ENCODE measurements around the gene NSFL1C. TPM values are rescaled to one million over a fixed set of nuclear protein-coding genes. Genes with fewer than 3 reads are reported as not detected.
A peak's percentile ranks its signal among the peaks of the same experiment; 100 is the strongest.
"Not testable (repeated sequence)": the region's sequence is repeated elsewhere in the genome, so short reads cannot be mapped to it uniquely, and the experiment has no call there.

The NSFL1C gene
- polyA plus RNA-seq, 10 donors: 60.6 to 77.7 (median 65.6) TPM

DNA sequence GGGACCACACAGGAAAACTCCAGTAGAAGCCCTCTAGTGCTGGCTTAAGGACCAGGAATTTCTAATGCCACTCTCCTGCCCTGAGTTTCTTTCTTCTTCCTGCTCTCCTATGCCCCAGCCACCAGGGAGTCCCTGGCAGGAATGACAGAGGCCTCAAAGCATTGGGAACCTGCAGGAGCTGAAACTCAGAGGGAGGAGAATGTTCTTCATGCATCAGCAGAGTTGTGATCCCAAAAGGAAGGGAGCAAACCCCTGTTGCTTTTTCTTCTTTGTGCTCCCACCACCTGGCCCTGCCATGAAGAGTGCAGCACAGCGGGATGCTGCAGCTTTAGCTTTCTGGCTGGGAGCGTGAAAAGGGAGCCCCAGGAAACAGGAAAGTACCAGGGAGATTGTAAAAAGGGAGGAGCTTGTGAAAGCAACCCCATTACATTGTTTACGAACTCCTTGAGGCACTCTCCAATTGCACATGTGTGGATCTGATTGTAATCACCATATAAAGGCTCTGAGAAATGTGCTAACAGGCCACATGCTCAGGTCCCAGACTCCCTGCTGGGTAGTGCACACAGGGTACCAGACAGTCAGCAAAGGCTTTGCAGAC is 39.1 kb downstream of the NSFL1C start:
- DNase-seq: no peak

DNA sequence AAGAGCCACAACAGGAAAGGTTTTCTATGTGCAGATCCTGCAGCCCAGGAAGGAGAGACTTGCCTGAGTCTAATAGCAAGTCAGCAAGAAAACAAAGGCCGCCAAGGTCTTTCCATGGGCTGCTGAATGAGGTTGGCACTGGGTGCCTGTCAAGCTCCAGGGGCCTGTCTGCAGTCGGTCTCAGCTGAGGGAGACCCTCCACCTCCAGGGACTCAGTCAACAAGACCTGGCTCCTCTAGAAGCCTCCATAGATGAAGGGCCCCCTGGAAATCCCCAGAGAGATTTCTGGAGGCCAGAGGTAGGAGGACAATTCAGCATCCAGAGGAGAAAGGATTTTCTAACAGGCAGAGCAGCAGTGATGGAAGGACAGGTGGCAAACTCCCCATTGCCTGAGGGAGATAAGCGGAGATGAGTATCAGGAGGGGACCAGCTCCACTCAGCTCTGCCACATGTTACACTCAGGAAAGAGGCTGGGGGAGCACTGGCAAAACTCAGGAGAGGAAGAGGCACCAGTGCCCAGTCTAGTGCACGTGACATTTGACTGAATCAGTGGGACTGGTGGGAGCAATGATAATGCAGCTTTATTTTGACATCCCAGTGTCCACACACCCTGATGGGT is 40.3 kb downstream of the NSFL1C start:
- DNase-seq: no peak

DNA sequence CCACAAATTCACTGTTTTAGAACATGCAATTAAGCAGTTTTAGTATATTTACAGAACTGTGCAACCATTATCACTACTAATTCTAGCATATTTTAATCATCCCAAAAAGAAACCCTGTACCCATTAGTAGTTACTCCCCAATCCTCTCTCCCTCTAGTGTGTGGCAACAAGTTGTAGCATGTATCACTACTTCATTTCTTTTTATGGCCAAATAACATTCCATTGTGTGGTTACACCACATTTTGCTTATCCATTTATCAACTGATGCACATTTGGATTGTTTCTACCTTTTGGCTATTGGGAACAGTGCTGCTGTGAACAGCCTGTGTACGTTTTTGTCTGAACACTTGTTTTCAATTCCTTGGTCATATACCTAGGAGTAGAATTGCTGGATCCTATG is 42.3 kb downstream of the NSFL1C start:
- no peak for DNase-seq

DNA sequence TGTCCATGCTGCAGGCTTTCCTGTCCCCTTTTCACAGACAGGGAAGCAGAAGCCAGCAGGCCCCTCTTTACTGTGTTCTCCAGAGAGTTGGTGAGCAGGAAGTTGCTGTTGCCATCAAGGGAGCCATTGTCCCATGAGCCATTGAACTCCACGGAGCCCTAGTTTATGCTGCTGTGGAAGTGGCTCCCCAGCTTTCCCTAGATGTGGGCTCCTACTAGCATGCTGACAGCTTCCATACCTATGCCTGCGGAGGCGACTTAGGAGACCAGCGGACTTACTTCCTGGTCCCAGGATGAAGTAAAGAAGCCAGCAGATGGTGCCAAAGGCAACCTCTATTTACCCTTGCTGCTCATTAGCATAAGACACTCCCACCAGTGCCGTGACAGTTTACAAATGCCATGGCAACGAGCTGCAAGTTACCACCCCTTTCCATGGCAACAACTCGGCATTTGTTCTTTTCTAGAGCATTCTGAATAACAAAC is 43.0 kb downstream of the NSFL1C start:
- DNase-seq: peak in 1 of 3 donors; percentile 42

- no peak for DNase-seq
Measured at GRCh38 chr20:1423206-1423605, 43.4 kb downstream of the NSFL1C start.

DNA sequence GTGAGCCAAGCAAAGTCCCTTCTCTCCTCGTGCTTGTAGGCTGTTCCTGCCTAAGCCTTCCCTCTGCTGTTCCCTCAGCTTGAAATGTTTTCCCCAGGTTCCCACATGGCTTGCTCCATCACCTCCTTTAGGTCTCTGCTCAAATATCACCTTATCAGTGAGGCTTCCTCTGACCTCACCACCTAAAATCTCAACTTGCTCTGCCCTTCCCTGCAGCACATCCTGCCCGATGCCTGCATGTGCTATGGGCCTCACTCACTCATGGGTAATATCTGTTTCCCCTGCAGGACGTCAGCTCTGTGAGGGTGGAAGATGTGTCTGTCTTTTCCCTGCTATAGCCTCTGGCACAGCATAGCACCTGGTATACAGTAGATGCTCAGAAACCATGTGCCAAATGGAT is 43.9 kb downstream of the NSFL1C start:
- no peak for DNase-seq

GRCh38 chr20:1420066-1420465 is 46.6 kb downstream of the NSFL1C start:
- no peak for DNase-seq

GRCh38 chr20:1418350-1418749 is 48.3 kb downstream of the NSFL1C start:
- DNase-seq: no peak

DNA sequence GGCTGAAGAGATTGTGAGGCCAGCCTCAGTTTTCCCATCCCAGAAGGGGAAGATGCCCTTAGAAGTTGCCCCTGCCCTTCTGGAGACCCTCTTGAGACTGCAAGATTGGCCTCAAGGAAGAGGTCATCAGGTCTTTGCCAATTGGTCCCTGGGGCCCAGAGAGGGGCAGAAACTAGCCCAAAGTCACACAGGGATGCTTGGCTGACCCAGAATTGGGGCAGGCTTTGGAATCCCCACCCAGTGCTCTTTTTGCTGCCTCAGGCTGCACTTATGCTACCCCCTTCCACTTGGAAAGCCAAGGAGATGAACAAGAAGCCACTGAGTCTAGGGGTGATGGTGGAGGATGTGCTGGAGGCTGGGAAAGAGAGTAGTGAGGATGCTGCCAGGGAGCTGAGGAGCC is 48.9 kb downstream of the NSFL1C start:
- no peak for DNase-seq

DNA sequence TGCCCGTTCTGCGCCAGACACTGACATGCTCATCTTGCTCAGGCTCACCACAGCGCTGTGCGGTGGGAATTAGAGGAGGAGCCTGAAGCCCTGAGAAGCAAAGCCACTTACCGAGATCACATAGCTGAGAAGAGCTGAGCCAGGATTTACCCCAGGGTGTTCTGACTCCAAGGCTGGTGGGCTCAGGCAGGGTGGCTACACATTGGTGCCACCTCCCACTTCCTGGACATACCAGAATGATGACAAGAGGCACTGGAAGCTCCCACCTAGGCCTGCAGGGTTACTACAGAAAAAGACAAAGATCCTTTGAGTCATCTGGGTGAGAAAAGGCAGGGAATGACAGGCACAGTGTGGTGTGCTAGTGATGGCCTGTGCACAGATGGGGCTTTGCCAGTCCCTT is 49.4 kb downstream of the NSFL1C start:
- DNase-seq: no peak

GRCh38 chr20:1415667-1416468 is 50.8 kb downstream of the NSFL1C start:
- peak in 1 of 3 donors; percentile 69 for DNase-seq

- no peak for DNase-seq
Measured at GRCh38 chr20:1414982-1415381, 51.7 kb downstream of the NSFL1C start.

- no peak for DNase-seq
Measured at GRCh38 chr20:1405801-1406200, 60.8 kb downstream of the NSFL1C start.

DNA sequence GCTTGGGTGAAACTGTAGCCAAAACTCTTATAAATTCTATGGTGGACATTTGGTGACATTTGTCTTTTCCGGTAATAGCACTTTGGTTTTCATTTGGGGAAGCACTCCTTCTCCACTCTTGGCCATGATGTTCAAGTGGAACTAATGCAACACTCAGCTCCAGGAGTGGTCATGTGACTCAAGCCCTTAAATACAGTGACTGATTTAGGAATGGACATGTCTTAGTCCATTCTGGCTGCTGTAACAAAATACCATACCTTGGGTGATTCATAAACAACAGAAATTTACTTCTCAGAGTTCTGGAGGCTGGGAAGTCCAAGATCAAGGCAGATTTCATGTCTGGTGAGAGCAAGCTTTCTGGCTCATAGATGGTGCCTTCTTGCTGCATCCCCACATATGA is 63.0 kb downstream of the NSFL1C start:
- no peak for DNase-seq

DNA sequence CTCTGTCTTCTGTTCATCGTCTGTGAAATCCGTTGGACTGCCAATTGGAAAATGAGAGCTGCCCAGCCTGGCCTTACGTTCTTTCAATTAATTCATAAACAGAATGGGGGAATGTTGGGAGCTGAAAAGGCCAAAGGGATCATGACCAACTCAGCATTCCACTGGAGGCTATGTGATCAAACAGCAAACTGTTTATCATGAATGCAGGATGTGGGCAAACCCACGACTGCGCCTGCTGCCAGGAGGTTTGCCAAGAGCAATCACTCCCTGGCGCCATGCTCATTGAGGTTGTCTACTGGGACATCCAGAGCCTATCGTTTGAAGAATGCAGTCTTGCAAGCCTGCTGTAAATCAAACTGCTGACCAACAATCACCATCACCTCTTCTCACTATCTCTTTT is 64.5 kb downstream of the NSFL1C start:
- no peak for DNase-seq

GRCh38 chr20:1401451-1401907 is 65.2 kb downstream of the NSFL1C start:
- no peak for DNase-seq

DNA sequence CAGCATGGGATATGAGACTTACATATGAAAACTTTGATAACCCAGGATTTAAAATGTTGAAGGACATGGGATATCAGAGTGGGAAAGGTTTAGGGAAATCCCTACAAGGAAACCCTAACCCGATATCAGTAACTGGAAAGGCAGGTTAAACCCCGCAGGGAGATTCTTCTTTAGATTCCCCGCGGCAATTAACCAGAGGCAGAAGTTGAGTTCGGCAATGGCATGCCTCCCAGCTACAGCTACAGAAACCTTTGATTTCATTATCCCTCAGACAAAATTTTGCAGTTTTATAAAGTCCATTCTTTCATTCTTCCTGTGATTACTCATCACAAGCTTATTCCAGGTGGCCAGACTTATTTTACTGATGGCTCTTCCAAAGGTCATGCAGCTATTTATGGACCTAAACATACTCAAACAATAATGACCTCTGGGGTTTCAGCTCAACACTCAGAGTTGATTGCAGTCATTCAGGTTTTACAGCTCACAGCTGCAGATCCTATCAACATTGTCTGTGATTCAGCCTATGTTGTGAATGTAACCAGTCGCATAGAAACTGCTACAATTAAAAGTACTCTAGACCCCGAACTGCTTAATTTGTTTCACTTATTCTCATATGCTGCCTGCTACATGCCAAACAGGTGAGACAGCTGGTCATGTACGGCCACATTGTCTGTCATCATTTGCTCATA is 66.8 kb downstream of the NSFL1C start:
- peak in 1 of 3 donors; percentile 63 for DNase-seq

GRCh38 chr20:1398185-1398584 is 68.5 kb downstream of the NSFL1C start:
- DNase-seq: not testable (repeated sequence)

- DNase-seq: no peak
Measured at GRCh38 chr20:1397710-1398109, 68.9 kb downstream of the NSFL1C start.

DNA sequence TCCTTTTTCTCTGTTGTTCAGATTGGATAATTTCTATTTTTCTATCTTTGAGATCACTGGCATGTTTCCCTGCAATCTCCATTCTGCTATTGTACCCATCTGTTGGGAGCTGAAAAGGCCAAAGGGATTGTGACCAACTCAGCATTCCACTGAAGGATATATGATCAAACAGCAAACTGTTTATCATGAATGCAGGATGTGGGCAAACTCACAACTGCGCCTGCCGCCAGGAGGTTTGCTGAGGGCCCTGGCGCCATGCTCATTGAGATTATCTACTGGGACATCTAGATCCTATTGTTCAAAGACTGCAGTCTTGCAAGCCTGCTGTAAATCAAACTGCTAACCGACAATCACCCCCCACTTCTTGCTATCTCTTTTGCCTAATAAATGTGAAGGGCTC is 69.9 kb downstream of the NSFL1C start:
- no peak for DNase-seq

DNA sequence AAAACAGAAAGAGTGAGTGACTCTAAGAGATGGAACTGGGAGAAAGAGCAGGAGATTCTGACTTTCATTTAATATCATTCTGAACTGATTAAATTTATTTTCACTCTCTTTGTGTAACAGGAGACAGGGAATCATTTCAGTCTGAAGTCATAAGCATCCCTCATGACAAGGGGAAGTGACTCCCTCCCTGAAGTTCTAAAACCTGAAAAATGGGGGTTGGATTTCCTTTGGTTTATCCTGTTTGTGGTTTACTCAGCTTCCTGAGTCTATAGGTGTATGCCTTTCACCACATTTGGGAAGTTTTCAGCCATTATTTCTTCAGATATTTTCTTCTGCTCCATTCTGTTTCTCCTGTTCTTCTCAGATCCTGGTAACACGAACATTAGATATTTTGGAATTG is 70.4 kb downstream of the NSFL1C start:
- DNase-seq: no peak

DNA sequence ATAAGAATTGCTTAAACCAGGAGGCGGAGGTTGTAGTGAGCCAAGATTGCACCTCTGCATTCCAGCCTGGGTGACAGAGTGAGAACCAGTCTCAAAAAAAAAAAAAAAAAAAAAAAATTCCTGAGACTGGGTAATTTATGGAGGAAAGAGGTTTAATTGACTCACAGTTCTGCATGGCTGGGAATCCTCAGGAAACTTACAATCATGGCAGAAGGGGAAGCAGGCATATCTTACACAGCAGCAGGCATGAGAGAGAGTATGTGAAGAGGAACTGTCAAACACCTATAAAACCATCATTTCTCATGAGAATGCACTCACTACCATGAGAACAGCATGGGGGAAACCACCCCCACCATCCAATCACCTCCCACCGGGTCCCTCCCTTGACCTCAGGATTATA is 72.0 kb downstream of the NSFL1C start:
- no peak for DNase-seq

All from muscle of back (tissue), 11 donors.